Prostate gland (tissue), 2 donors: ENCODE results near the gene TMEM40.

Source experiments
- POLR2A ChIP-seq: fragments of 450-650 bp; IDR thresholded peaks from one replicate; pipeline ENCODE4 v1.6.1; 2016; ENCODE audit warnings: antibody characterized with exemption, mild to moderate bottlenecking
- POLR2AphosphoS5 ChIP-seq: sonication (generic); formaldehyde crosslinking; IDR thresholded peaks from one replicate; pipeline ENCODE4 v1.6.1; 2017; ENCODE audit warnings: antibody characterized with exemption
- TF ChIP-seq, protein P1 (sequence below), 4 experiments: fragments of 200-600 bp in 2 of 4; fragments of 450-650 bp in 2 of 4; sonication (generic) in 2 of 4; IDR thresholded peaks; 1 replicate in 3 of 4; 2 replicates in 1 of 4; pipeline ENCODE4 v1.5.1; 2016 to 2019; ENCODE audit warnings: antibody characterized with exemption in 4 of 4, mild to moderate bottlenecking in 2 of 4, moderate library complexity in 2 of 4

DNA sequence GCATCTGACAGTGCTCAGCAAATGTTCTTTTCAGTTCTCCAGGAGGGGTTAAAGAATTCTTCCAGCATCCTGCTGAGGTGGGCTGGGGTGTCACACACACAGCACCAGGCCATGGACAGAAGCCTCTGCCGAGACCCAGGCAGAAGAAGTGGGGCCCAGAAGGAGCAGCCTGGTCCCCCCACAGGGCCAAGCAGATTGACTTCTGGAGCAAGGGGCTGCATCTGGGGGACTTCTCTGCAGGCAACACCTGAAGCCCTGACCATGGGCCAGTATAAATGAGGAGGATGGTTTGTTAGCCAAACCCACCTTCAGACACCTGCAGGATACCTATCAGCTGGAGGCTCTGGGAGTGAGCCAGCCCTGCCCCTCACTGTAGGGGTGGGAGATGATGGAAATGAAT lies 16.2 kb upstream of the TMEM40 start:
- TF ChIP-seq, protein P1, sequence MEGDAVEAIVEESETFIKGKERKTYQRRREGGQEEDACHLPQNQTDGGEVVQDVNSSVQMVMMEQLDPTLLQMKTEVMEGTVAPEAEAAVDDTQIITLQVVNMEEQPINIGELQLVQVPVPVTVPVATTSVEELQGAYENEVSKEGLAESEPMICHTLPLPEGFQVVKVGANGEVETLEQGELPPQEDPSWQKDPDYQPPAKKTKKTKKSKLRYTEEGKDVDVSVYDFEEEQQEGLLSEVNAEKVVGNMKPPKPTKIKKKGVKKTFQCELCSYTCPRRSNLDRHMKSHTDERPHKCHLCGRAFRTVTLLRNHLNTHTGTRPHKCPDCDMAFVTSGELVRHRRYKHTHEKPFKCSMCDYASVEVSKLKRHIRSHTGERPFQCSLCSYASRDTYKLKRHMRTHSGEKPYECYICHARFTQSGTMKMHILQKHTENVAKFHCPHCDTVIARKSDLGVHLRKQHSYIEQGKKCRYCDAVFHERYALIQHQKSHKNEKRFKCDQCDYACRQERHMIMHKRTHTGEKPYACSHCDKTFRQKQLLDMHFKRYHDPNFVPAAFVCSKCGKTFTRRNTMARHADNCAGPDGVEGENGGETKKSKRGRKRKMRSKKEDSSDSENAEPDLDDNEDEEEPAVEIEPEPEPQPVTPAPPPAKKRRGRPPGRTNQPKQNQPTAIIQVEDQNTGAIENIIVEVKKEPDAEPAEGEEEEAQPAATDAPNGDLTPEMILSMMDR (IDR thresholded peaks at IDR 0.05) = no peak
- no peak for TF ChIP-seq POLR2A
- no peak for TF ChIP-seq POLR2AphosphoS5
